GM10266 (cell line): ENCODE data around the gene DHRS7.

Experiments
- DNase-seq: peaks from one replicate; pipeline ENCODE4 v3.0.0; 2012; ENCODE audit errors: extremely low spot score
- TF ChIP-seq, protein P1 (sequence below): IDR thresholded peaks from 2 replicates; pipeline ENCODE4 v1.5.1; 2012; ENCODE audit warnings: mild to moderate bottlenecking, low read depth; ENCODE audit not compliant: control insufficient read depth, insufficient read depth; ENCODE audit errors: missing control alignments

DHRS7 gene

DNA sequence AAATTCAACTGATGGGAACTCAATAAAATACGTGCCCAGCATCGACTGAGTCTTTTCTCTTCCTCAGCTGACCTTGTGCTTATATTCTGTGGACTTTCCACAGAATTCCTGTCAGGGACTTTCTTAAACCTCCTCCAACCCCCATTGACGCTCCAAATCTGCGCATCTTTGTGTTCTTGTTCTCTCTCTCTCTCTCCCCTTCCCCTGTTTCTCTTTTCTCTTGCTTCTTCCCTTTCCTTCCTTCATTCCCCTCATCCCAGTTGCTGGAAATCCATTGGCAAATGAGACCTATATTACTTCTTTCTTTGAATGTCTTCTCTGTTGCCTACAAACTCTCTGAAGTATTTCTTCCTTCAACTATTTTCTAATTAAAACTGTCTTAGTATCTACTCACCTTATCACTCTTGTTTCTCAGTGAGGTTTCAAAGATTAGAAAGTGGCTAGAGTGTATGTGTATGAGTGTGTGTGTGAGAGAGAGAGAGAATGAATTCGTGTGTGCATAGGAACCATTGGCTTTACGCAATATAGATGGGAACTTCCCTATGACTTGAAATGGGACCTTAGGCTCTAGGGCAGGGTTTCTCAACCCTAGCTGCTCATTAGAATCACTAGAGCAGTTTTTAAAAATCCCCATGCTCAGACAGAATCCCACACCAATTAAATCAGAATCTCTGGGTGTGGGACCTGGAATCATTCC lies 41.8 kb upstream of the DHRS7 start:
- TF ChIP-seq, protein P1, sequence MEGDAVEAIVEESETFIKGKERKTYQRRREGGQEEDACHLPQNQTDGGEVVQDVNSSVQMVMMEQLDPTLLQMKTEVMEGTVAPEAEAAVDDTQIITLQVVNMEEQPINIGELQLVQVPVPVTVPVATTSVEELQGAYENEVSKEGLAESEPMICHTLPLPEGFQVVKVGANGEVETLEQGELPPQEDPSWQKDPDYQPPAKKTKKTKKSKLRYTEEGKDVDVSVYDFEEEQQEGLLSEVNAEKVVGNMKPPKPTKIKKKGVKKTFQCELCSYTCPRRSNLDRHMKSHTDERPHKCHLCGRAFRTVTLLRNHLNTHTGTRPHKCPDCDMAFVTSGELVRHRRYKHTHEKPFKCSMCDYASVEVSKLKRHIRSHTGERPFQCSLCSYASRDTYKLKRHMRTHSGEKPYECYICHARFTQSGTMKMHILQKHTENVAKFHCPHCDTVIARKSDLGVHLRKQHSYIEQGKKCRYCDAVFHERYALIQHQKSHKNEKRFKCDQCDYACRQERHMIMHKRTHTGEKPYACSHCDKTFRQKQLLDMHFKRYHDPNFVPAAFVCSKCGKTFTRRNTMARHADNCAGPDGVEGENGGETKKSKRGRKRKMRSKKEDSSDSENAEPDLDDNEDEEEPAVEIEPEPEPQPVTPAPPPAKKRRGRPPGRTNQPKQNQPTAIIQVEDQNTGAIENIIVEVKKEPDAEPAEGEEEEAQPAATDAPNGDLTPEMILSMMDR, result no peak
- no peak for DNase-seq

DNA sequence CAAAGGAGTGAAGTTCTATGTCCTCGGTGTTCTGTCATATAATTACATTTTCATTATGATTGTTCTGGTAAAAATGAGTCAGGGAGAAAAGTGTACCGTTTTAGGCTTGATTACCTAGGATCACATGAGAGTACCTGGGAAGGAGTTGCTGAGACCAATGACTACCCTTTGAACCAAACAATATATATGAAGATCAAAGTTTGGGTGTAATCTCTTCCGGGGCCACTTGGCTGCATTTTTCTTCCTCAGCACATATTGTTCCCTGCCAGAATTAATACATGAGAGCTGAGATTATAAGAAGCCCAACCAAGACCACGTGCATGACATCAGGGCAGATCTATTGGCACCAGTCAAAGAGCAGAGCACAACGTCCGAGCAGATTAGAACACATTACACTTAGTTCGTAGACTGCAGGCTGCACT lies 41.1 kb upstream of the DHRS7 start:
- no peak for DNase-seq

DNA sequence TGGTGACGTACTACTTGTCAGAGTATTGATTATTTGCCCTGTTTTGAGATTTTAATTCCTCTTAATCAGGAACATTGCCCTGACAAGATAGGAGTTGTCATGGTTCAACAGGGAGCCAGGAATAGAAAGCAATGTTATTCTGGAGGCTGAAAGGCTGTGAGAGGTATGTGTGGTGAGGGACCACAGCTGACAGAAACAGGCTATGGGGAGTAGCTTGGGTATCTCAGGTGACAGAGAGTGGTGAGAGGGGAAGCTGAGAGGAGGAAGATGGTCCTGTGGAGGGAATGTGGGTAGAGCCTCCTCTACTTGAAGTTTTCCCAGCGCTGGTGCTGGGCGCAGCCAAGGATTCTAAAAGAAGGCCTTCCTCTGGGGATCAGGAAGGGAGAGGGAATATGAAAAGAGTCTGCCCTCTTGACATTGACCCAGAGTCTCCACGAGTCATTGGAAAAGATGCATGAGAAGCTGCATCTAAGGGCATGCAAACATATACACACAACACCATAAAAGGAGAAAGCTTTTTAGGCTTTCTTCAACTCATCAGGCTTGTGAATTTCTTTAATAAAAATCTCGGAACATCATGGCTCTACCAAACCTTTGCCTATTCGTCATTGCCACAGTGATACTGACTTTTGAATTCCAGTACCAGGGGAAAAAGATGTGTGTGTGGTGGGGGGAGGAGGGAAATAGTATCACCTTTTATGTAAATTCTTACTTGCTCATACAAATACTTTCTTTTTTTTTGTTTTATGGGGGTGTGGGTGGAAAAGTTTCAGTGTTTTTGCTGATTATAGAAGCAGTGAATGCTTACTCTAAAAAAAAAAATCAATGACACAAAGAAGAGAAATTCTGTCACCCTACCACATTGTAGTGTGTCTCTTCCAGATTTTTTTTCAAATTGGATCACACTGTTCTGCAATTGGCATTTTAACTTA lies 39.9 kb upstream of the DHRS7 start:
- TF ChIP-seq, protein P1, result no peak
- DNase-seq, result no peak

More for the DNA sequence above, 41.1 kb upstream of the DHRS7 start:
- TF ChIP-seq, protein P1, result no peak

DNA sequence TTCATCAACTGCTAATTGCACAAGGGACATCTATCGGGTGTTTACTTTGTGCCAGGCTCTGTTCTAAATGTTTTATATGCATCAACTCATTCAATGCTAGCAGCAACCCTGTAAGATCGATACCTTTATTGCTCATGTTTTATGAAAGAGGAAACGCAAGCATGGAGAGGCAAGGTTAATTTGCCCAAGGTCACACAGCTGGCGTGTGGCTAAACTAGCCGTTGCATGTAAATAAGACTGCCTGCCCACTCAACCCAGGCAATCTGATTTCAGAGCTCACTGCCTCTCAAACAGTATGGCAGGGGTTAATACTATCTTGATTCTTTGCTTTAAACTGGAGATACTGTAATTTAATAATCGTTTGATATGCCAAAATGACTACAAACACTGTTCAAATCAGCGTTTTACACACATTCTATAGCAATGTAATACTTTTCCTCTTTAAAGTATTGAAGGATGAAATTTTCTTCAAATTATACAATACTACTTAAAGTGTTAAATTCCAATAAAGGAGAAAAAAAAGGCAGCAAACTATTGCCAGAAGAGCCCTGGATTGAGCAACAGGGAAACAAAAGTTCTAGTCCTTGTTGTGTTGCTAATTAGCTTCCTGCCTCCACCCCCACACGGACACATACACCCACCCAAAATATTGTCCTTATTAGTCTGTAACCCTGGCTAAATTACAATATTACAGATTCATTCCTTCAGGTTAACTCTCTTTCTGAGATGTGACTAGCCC lies 39.1 kb upstream of the DHRS7 start:
- peak; percentile 21 for DNase-seq
- TF ChIP-seq, protein P1, result no peak

DNA sequence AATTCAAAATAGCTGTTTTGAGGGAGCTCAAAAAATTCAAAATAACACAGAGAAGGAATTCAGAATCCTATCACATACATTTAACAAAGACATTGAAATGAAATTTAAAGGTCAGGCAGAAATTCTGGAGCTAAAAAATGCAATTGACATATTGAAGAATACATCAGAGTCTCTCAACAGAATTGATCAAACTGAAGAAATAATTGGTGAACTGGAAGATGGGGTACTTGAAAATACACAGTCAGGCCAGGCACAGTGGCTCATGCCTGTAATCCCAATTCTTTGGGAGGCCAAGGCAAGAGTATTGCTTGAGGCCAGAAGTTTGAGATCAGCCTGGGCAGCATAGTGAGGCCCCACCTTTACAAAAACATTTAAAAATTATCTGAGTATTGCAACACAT lies 34.1 kb upstream of the DHRS7 start:
- TF ChIP-seq, protein P1, result no peak
- DNase-seq, result no peak

DNA sequence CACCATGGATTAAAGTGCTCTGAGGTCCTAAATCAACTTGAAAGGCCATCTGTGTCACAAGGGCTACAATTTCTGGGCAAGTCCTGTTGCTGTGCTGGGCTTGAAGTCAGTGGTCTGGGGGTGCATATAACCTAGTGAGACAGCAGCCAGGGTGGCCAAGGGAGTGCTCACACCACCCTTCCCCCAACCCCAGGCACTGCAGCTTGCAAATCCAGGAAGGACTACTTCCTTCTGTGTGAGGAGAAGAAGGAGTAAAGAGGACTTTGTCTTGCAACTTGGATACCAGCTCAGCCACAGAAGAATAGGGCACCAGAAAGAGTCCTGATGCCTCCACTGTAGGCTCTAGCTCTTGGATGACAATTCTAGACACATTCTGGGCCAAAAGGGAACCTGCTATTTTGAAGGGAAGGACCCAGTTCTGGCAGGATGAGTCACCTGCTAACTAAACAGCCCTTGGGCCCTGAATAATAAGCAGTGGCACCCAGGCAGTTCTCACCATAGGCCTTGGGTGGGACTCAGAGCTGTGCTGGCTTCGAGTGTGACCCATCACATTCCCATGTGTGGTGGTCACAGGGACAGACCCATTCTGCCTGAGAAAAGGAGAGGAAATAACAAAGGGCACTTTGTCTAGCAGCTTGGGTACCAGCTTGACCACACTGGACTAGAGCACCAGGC lies 32.6 kb upstream of the DHRS7 start:
- no peak for DNase-seq
- TF ChIP-seq, protein P1, result no peak
